Breast epithelium (tissue), 4 donors: ENCODE data around the gene NFIX. TPM values are rescaled to one million over a fixed set of nuclear protein-coding genes. Genes with fewer than 3 reads are reported as not detected.

Experiments
- DNase-seq, 2 donors: peaks; one replicate each; pipeline ENCODE4 v3.0.0-alpha.2; 2019; ENCODE audit warnings: low spot score in 2 of 2
- H3K27ac ChIP-seq, 2 donors: fragments of 200-600 bp; sonication (generic) in 1 of 2; one replicate each; pipeline ENCODE4 v1.5.1; 2016 to 2019; ENCODE audit warnings: mild to moderate bottlenecking in 1 of 2
- H3K27me3 ChIP-seq, 2 donors: fragments of 200-600 bp; sonication (generic) in 1 of 2; one replicate each; pipeline versions ENCODE4 v1.5.1 to v1.6.0; 2017 to 2019; ENCODE audit warnings: control low read depth in 1 of 2, mild to moderate bottlenecking in 1 of 2
- H3K36me3 ChIP-seq: fragments of 200-600 bp; one replicate; pipeline ENCODE4 v1.5.1; 2019
- H3K4me1 ChIP-seq, 2 donors: fragments of 200-600 bp; sonication (generic); one replicate each; pipeline ENCODE4 v1.5.1; 2016 to 2019; ENCODE audit warnings: control low read depth in 1 of 2
- H3K4me3 ChIP-seq, 3 donors: fragments of 200-600 bp; sonication (generic); 1 replicate in 2 of 3; 2 replicates in 1 of 3; pipeline ENCODE4 v1.5.1; 2016 to 2019; ENCODE audit warnings: mild to moderate bottlenecking in 3 of 3, moderate library complexity in 2 of 3
- H3K9me3 ChIP-seq, 2 donors: fragments of 200-600 bp; sonication (generic) in 1 of 2; one replicate each; pipeline ENCODE4 v1.5.1; 2016 to 2019; ENCODE audit warnings: control low read depth in 1 of 2
- POLR2A ChIP-seq: fragments of 450-650 bp; IDR thresholded peaks from one replicate; pipeline ENCODE4 v1.6.1; 2016; ENCODE audit warnings: antibody characterized with exemption, mild to moderate bottlenecking, moderate library complexity
- POLR2AphosphoS5 ChIP-seq, 3 donors: sonication (generic); formaldehyde crosslinking; IDR thresholded peaks; one replicate each; pipeline ENCODE4 v1.6.1; 2017; ENCODE audit warnings: antibody characterized with exemption in 3 of 3
- intact Hi-C: fragments of 100-400 bp; cut with DNase I; formaldehyde crosslinking; loops from one replicate; pipeline ENCODE4 v1.15.1; 2023; ENCODE audit warnings: low total_unique reads
- total RNA-seq, 3 donors: library from RNA; depleted of rRNA; stranded (reverse); fragments of >200 nt; gene quantifications; one replicate each; pipeline ENCODE4 v1.1.0, GENCODE V29; 2016
- TF ChIP-seq, protein P1 (sequence below), 3 donors: fragments of 450-650 bp; IDR thresholded peaks; one replicate each; pipeline ENCODE4 v1.5.1; 2016 to 2017; ENCODE audit warnings: antibody characterized with exemption in 3 of 3, mild to moderate bottlenecking in 3 of 3, moderate library complexity in 3 of 3

NFIX gene
- total RNA-seq, 3 donors from 2014 or later = 43.6 to 53.9 (median 52.8) TPM

DNA sequence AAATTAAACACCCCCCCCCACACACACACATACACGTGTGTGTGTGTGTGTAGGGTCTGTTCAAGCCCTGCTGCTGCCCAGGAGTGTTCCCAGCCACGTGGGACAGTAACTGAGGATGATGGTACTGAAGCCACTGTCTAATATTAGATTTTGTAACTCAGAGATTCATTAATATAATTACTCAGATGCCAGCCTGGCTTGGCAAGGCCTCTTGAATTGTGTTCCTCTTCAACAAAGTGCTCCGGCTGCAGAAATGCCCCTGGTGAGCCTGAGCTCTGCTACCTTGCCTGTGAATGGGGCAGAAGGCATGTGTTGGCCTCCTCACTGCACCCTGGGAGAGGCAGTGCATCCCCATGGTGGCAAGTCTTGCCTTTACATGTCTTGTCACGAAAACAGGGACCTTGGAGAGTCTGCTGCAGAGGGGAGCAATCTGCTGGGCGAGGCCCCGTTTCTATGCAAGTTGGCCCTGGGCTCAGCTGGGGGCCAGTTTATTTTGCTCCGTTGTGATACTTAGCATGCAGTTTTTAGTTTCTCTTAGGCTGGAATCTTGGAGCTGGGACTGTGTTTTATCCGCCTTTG is 44.0 kb downstream of the NFIX start:
- H3K9me3 ChIP-seq = no peaks in the 10 kb centered on the region
- H3K36me3 ChIP-seq = no peaks in the 10 kb centered on the region
- DNase-seq = no peak
- no peak overlapping the region for H3K4me3 ChIP-seq
- peaks cover 16 to 71% of the 10 kb centered on the region in 2 donors for H3K4me1 ChIP-seq
- TF ChIP-seq POLR2AphosphoS5 (IDR thresholded peaks at IDR 0.05) = no peak
- no peak for TF ChIP-seq POLR2A
- TF ChIP-seq, protein P1, sequence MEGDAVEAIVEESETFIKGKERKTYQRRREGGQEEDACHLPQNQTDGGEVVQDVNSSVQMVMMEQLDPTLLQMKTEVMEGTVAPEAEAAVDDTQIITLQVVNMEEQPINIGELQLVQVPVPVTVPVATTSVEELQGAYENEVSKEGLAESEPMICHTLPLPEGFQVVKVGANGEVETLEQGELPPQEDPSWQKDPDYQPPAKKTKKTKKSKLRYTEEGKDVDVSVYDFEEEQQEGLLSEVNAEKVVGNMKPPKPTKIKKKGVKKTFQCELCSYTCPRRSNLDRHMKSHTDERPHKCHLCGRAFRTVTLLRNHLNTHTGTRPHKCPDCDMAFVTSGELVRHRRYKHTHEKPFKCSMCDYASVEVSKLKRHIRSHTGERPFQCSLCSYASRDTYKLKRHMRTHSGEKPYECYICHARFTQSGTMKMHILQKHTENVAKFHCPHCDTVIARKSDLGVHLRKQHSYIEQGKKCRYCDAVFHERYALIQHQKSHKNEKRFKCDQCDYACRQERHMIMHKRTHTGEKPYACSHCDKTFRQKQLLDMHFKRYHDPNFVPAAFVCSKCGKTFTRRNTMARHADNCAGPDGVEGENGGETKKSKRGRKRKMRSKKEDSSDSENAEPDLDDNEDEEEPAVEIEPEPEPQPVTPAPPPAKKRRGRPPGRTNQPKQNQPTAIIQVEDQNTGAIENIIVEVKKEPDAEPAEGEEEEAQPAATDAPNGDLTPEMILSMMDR (IDR thresholded peaks at IDR 0.05) = no peak
- H3K27ac ChIP-seq = peak overlapping the region; percentile 95 to 97
- intact Hi-C loops = no loop called here
- H3K27me3 ChIP-seq = no peaks in the 10 kb centered on the region

DNA sequence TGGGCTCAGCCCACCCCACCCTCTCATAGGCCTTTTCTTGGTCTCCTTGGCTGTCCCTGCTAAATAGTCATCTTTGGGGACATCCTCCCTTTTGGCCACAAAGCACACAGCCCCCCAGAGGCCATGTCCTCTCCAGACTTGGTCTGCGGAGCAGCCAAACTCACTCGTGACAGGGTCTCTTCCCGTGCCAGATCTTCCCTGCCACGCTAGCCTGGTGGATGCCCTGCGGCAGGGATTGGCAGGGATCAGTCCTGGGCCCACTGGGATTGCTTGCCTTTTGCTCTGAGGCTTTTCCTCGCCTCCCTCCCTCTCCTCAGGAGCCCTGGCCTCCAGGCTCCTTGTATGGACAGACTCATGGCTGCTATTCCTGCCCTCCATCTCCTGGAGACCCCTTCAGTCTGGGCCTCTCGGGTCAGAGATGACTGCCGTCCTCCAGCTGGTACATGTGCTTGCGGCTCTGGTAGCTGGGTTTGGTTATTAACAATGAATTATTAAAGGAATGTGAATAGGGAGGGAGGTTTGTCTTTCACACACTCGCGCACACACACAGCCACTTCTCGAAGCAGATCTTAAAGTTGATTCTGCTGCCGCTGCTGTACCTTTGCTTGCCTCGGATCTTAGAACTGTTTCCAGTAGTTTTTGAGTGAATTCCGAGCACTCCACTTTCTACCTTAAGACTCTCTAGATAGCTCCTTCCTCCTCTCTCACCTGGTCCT is 45.1 kb downstream of the NFIX start:
- Histone ChIP-seq H3K27me3 (no peaks in the 10 kb centered on the region), H3K4me1 (peaks cover 20 to 67% of the 10 kb centered on the region in 2 donors), H3K4me3 (peak overlapping the region in 1 of 3 donors; percentile 26), H3K9me3 (no peaks in the 10 kb centered on the region), H3K27ac (peak overlapping the region; percentile 86 to 95), H3K36me3 (no peaks in the 10 kb centered on the region)
- DNase-seq = no peak
- TF ChIP-seq POLR2A (no peak), POLR2AphosphoS5 (IDR thresholded peaks at IDR 0.05) (no peak)
- TF ChIP-seq, protein P1 (IDR thresholded peaks at IDR 0.05) = no peak
- intact Hi-C loops = no loop called here

DNA sequence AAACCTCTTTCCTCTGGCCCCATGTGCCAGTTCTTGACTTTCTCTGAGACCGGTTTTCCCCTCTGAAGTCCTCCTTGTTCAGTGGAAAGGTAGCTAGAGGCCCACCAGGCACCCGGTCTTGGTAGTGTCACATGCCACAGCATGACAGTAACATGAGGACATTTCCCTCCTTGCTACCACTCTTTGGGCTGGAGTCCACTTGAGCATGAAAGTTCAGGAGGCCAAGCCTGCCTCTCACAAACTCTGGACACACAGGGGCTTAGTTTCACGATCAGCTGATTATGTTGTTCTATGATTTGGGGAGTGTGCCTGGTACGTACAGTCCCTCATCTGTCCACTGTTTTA is 45.6 kb downstream of the NFIX start:
- DNase-seq = no peak
- Histone ChIP-seq H3K4me1 (peaks cover 20 to 62% of the 10 kb centered on the region in 2 donors), H3K27me3 (no peaks in the 10 kb centered on the region), H3K27ac (peak overlapping the region; percentile 86 to 95), H3K36me3 (no peaks in the 10 kb centered on the region), H3K4me3 (peak overlapping the region in 1 of 3 donors; percentile 26), H3K9me3 (no peaks in the 10 kb centered on the region)
- no peak for TF ChIP-seq POLR2A
- intact Hi-C loops = no loop called here

DNA sequence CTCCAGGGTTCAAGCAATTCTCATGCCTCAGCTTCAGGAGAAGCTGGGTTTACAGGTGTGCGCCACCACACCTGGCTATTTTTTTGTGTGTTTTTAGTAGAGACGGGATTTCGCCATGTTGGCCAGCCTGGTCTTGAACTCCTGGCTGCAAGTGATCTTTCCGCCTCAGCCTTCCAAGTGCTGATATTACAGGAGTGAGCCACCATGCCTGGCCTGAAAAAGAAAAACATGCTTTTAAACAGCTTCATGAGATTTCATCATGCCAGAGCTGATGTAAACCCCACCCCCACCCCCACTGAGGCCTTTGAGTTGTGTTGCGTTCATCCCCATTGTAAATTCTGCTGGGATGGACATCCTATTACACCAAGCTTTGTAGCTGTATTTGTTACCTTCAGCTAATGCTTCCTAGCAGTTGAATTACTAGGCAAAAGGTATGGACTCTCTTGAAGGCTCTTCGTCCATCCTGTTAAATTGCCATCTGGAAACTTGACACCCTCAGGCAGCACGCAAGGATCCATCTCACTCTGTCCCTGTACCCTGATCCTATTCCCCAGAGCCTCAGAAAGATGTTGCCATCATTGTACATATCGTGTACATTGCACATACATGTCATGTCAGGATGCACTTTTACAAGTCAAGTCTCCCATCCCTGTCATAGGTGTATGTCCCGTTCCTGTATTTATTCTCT is 47.3 kb downstream of the NFIX start:
- no peaks in the 10 kb centered on the region for H3K9me3 ChIP-seq
- H3K27me3 ChIP-seq = no peaks in the 10 kb centered on the region
- H3K36me3 ChIP-seq = no peaks in the 10 kb centered on the region
- DNase-seq = no peak
- intact Hi-C loops = no loop called here
- TF ChIP-seq POLR2A = no peak
- peak in 1 of 3 donors; percentile 24 for TF ChIP-seq POLR2AphosphoS5 (IDR thresholded peaks at IDR 0.05)
- TF ChIP-seq, protein P1 (IDR thresholded peaks at IDR 0.05) = no peak
- H3K27ac ChIP-seq = peak overlapping the region in 1 of 2 donors; percentile 59
- peaks cover 14 to 53% of the 10 kb centered on the region in 2 donors for H3K4me1 ChIP-seq
- H3K4me3 ChIP-seq = no peak overlapping the region

DNA sequence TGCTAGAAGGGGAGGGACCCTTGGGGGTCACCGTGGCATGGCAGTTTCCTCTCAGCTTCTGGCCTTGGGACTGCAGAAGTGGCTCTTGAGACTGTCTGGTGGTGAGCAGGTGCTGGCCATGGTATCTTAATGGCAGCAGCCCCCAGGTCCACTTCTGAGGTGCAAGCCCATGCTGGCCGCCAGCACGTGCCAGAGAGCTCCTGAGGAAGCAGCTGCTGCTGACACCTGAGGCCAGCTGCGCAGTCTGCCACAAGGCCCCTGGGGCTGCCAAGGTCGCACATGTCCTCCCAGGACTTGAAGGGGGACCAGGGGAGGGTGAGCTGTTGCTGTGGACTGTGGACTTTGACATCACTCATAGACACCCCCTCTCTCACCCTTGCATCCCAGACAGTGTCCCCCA is 48.0 kb downstream of the NFIX start:
- Histone ChIP-seq H3K4me3 (no peak overlapping the region), H3K9me3 (no peaks in the 10 kb centered on the region), H3K27me3 (no peaks in the 10 kb centered on the region), H3K27ac (peak overlapping the region; percentile 37 to 59), H3K4me1 (peaks cover 9 to 46% of the 10 kb centered on the region in 2 donors), H3K36me3 (no peaks in the 10 kb centered on the region)
- intact Hi-C loops = no loop called here
- TF ChIP-seq POLR2A (no peak), POLR2AphosphoS5 (IDR thresholded peaks at IDR 0.05) (no peak)
- TF ChIP-seq, protein P1 (IDR thresholded peaks at IDR 0.05) = no peak
- no peak for DNase-seq
